G401.6 (cell line): ENCODE measurements around the gene WDR33.
A peak's percentile ranks its signal among the peaks of the same experiment; 100 is the strongest.
"Not testable (repeated sequence)": the region's sequence is repeated elsewhere in the genome, so short reads cannot be mapped to it uniquely, and the experiment has no call there.

Experiments
- FAIRE-seq: peaks from 2 replicates; lab custom pipeline; 2012; peaks lifted over from hg19 to GRCh38; lab: Jason Lieb, UNC

The WDR33 gene

GRCh38 chr2:127807678-127808353 is 3.2 kb downstream of the WDR33 start:
- FAIRE-seq = no peak

- not testable (repeated sequence) for FAIRE-seq
Measured at GRCh38 chr2:127806860-127807259, 4.1 kb downstream of the WDR33 start.

GRCh38 chr2:127805491-127805890 is 5.5 kb downstream of the WDR33 start:
- FAIRE-seq = no peak

- no peak for FAIRE-seq
Measured at GRCh38 chr2:127799926-127800325, 11.0 kb downstream of the WDR33 start.

GRCh38 chr2:127796389-127796788 is 14.6 kb downstream of the WDR33 start:
- no peak for FAIRE-seq

- FAIRE-seq = not testable (repeated sequence)
Measured at GRCh38 chr2:127794901-127795300, 16.1 kb downstream of the WDR33 start.

GRCh38 chr2:127792805-127793204 is 18.2 kb downstream of the WDR33 start:
- FAIRE-seq = no peak

- FAIRE-seq = no peak
Measured at GRCh38 chr2:127790694-127791529, 20.1 kb downstream of the WDR33 start.

GRCh38 chr2:127786048-127786809 is 24.7 kb downstream of the WDR33 start:
- no peak for FAIRE-seq

- no peak for FAIRE-seq
Measured at GRCh38 chr2:127784965-127785518, 25.9 kb downstream of the WDR33 start.

- FAIRE-seq = no peak
Measured at GRCh38 chr2:127783101-127783500, 27.9 kb downstream of the WDR33 start.

- no peak for FAIRE-seq
Measured at GRCh38 chr2:127778850-127779249, 32.1 kb downstream of the WDR33 start.

GRCh38 chr2:127778447-127778846 is 32.5 kb downstream of the WDR33 start:
- no peak for FAIRE-seq

- FAIRE-seq = no peak
Measured at GRCh38 chr2:127776122-127776780, 34.7 kb downstream of the WDR33 start.

GRCh38 chr2:127771756-127772155 is 39.2 kb downstream of the WDR33 start:
- FAIRE-seq = no peak

GRCh38 chr2:127770973-127771735 is 39.8 kb downstream of the WDR33 start:
- FAIRE-seq = no peak

- not testable (repeated sequence) for FAIRE-seq
Measured at GRCh38 chr2:127770534-127770933, 40.4 kb downstream of the WDR33 start.

- no peak for FAIRE-seq
Measured at GRCh38 chr2:127769587-127769986, 41.4 kb downstream of the WDR33 start.

- FAIRE-seq = peak; percentile 83
Measured at GRCh38 chr2:127768775-127769479, 42.0 kb downstream of the WDR33 start.

GRCh38 chr2:127763776-127764175 is 47.2 kb downstream of the WDR33 start:
- no peak for FAIRE-seq

- no peak for FAIRE-seq
Measured at GRCh38 chr2:127762846-127763245, 48.1 kb downstream of the WDR33 start.
